ENCODE data around the gene PLEKHA6.

Gene PLEKHA6

GRCh38 chr1:204353213-204353910, 6.4 kb downstream of the PLEKHA6 start:
- no peaks in the 10 kb centered on the region for H3K27me3 ChIP-seq (ENCODE audit: control insufficient read depth, insufficient read depth, low read length)
- H3K36me3 ChIP-seq (ENCODE audit: control insufficient read depth, insufficient read depth, low read length) = no peaks in the 10 kb centered on the region
- H3K4me3 ChIP-seq (ENCODE audit: low read depth, low read length) = no peak overlapping the region
- H3K27ac ChIP-seq (ENCODE audit: low read depth, low read length) = no peak overlapping the region
- H3K9ac ChIP-seq (ENCODE audit: low read depth, low read length) = no peak overlapping the region
- no peaks in the 10 kb centered on the region for H3K9me3 ChIP-seq (ENCODE audit: control insufficient read depth, insufficient read depth, low read length)
- peaks cover 22% of the 10 kb centered on the region for H3K4me1 ChIP-seq (ENCODE audit: control insufficient read depth, insufficient read depth, low read length)

GRCh38 chr1:204350857-204351573, 8.7 kb downstream of the PLEKHA6 start:
- no peak overlapping the region for H3K27ac ChIP-seq (ENCODE audit: low read depth, low read length)
- H3K9me3 ChIP-seq (ENCODE audit: control insufficient read depth, insufficient read depth, low read length) = no peaks in the 10 kb centered on the region
- no peaks in the 10 kb centered on the region for H3K36me3 ChIP-seq (ENCODE audit: control insufficient read depth, insufficient read depth, low read length)
- H3K4me3 ChIP-seq (ENCODE audit: low read depth, low read length) = no peak overlapping the region; the same call in 1 of the 2 replicates
- H3K27me3 ChIP-seq (ENCODE audit: control insufficient read depth, insufficient read depth, low read length) = no peaks in the 10 kb centered on the region
- peaks cover 13% of the 10 kb centered on the region for H3K4me1 ChIP-seq (ENCODE audit: control insufficient read depth, insufficient read depth, low read length)
- H3K9ac ChIP-seq (ENCODE audit: low read depth, low read length) = no peak overlapping the region

- no peaks in the 10 kb centered on the region for H3K27me3 ChIP-seq (ENCODE audit: control insufficient read depth, insufficient read depth, low read length)
- H3K27ac ChIP-seq (ENCODE audit: low read depth, low read length) = no peak overlapping the region
- H3K9me3 ChIP-seq (ENCODE audit: control insufficient read depth, insufficient read depth, low read length) = no peaks in the 10 kb centered on the region
- H3K9ac ChIP-seq (ENCODE audit: low read depth, low read length) = no peak overlapping the region
- H3K36me3 ChIP-seq (ENCODE audit: control insufficient read depth, insufficient read depth, low read length) = no peaks in the 10 kb centered on the region
- H3K4me1 ChIP-seq (ENCODE audit: control insufficient read depth, insufficient read depth, low read length) = peaks cover 13% of the 10 kb centered on the region
- H3K4me3 ChIP-seq (ENCODE audit: low read depth, low read length) = no peak overlapping the region
These were observed 9.4 kb downstream of the PLEKHA6 start for GRCh38 chr1:204350312-204350711.

GRCh38 chr1:204349602-204350001, 10.1 kb downstream of the PLEKHA6 start:
- no peak overlapping the region for H3K9ac ChIP-seq (ENCODE audit: low read depth, low read length)
- H3K4me1 ChIP-seq (ENCODE audit: control insufficient read depth, insufficient read depth, low read length) = peaks cover 13% of the 10 kb centered on the region
- H3K9me3 ChIP-seq (ENCODE audit: control insufficient read depth, insufficient read depth, low read length) = no peaks in the 10 kb centered on the region
- no peaks in the 10 kb centered on the region for H3K27me3 ChIP-seq (ENCODE audit: control insufficient read depth, insufficient read depth, low read length)
- no peak overlapping the region for H3K4me3 ChIP-seq (ENCODE audit: low read depth, low read length)
- H3K36me3 ChIP-seq (ENCODE audit: control insufficient read depth, insufficient read depth, low read length) = no peaks in the 10 kb centered on the region
- H3K27ac ChIP-seq (ENCODE audit: low read depth, low read length) = no peak overlapping the region

- H3K9me3 ChIP-seq (ENCODE audit: control insufficient read depth, insufficient read depth, low read length) = no peaks in the 10 kb centered on the region
- peaks cover 13% of the 10 kb centered on the region for H3K4me1 ChIP-seq (ENCODE audit: control insufficient read depth, insufficient read depth, low read length)
- no peak overlapping the region for H3K4me3 ChIP-seq (ENCODE audit: low read depth, low read length)
- H3K36me3 ChIP-seq (ENCODE audit: control insufficient read depth, insufficient read depth, low read length) = no peaks in the 10 kb centered on the region
- no peak overlapping the region for H3K9ac ChIP-seq (ENCODE audit: low read depth, low read length)
- no peak overlapping the region for H3K27ac ChIP-seq (ENCODE audit: low read depth, low read length)
- H3K27me3 ChIP-seq (ENCODE audit: control insufficient read depth, insufficient read depth, low read length) = no peaks in the 10 kb centered on the region
These were observed 11.0 kb downstream of the PLEKHA6 start for GRCh38 chr1:204348722-204349121.

- H3K9me3 ChIP-seq (ENCODE audit: control insufficient read depth, insufficient read depth, low read length) = no peaks in the 10 kb centered on the region
- H3K36me3 ChIP-seq (ENCODE audit: control insufficient read depth, insufficient read depth, low read length) = no peaks in the 10 kb centered on the region
- no peak overlapping the region for H3K27ac ChIP-seq (ENCODE audit: low read depth, low read length)
- no peak overlapping the region for H3K9ac ChIP-seq (ENCODE audit: low read depth, low read length)
- no peaks in the 10 kb centered on the region for H3K27me3 ChIP-seq (ENCODE audit: control insufficient read depth, insufficient read depth, low read length)
- H3K4me1 ChIP-seq (ENCODE audit: control insufficient read depth, insufficient read depth, low read length) = peaks cover 16% of the 10 kb centered on the region
- H3K4me3 ChIP-seq (ENCODE audit: low read depth, low read length) = no peak overlapping the region
These were observed 11.5 kb downstream of the PLEKHA6 start for GRCh38 chr1:204348242-204348641.

- no peaks in the 10 kb centered on the region for H3K9me3 ChIP-seq (ENCODE audit: control insufficient read depth, insufficient read depth, low read length)
- H3K4me1 ChIP-seq (ENCODE audit: control insufficient read depth, insufficient read depth, low read length) = peaks cover 28% of the 10 kb centered on the region
- no peak overlapping the region for H3K9ac ChIP-seq (ENCODE audit: low read depth, low read length)
- H3K36me3 ChIP-seq (ENCODE audit: control insufficient read depth, insufficient read depth, low read length) = no peaks in the 10 kb centered on the region
- H3K27ac ChIP-seq (ENCODE audit: low read depth, low read length) = no peak overlapping the region
- no peaks in the 10 kb centered on the region for H3K27me3 ChIP-seq (ENCODE audit: control insufficient read depth, insufficient read depth, low read length)
- no peak overlapping the region for H3K4me3 ChIP-seq (ENCODE audit: low read depth, low read length)
These were observed 13.6 kb downstream of the PLEKHA6 start for GRCh38 chr1:204345941-204346645.

- Histone ChIP-seq H3K4me3 (ENCODE audit: low read depth, low read length) (no peak overlapping the region), H3K4me1 (ENCODE audit: control insufficient read depth, insufficient read depth, low read length) (peaks cover 24% of the 10 kb centered on the region), H3K9me3 (ENCODE audit: control insufficient read depth, insufficient read depth, low read length) (no peaks in the 10 kb centered on the region), H3K9ac (ENCODE audit: low read depth, low read length) (no peak overlapping the region), H3K36me3 (ENCODE audit: control insufficient read depth, insufficient read depth, low read length) (no peaks in the 10 kb centered on the region), H3K27me3 (ENCODE audit: control insufficient read depth, insufficient read depth, low read length) (no peaks in the 10 kb centered on the region), H3K27ac (ENCODE audit: low read depth, low read length) (no peak overlapping the region)
These were observed 14.3 kb downstream of the PLEKHA6 start for GRCh38 chr1:204345438-204345841.

- Histone ChIP-seq H3K4me3 (ENCODE audit: low read depth, low read length) (no peak overlapping the region), H3K9ac (ENCODE audit: low read depth, low read length) (no peak overlapping the region), H3K27me3 (ENCODE audit: control insufficient read depth, insufficient read depth, low read length) (no peaks in the 10 kb centered on the region), H3K4me1 (ENCODE audit: control insufficient read depth, insufficient read depth, low read length) (peaks cover 24% of the 10 kb centered on the region), H3K9me3 (ENCODE audit: control insufficient read depth, insufficient read depth, low read length) (no peaks in the 10 kb centered on the region), H3K36me3 (ENCODE audit: control insufficient read depth, insufficient read depth, low read length) (no peaks in the 10 kb centered on the region), H3K27ac (ENCODE audit: low read depth, low read length) (no peak overlapping the region)
These were observed 14.9 kb downstream of the PLEKHA6 start for GRCh38 chr1:204344665-204345355.

- H3K9ac ChIP-seq (ENCODE audit: low read depth, low read length) = no peak overlapping the region
- H3K27ac ChIP-seq (ENCODE audit: low read depth, low read length) = no peak overlapping the region
- no peaks in the 10 kb centered on the region for H3K9me3 ChIP-seq (ENCODE audit: control insufficient read depth, insufficient read depth, low read length)
- no peak overlapping the region for H3K4me3 ChIP-seq (ENCODE audit: low read depth, low read length)
- H3K4me1 ChIP-seq (ENCODE audit: control insufficient read depth, insufficient read depth, low read length) = peaks cover 24% of the 10 kb centered on the region
- no peaks in the 10 kb centered on the region for H3K36me3 ChIP-seq (ENCODE audit: control insufficient read depth, insufficient read depth, low read length)
- H3K27me3 ChIP-seq (ENCODE audit: control insufficient read depth, insufficient read depth, low read length) = no peaks in the 10 kb centered on the region
These were observed 15.9 kb downstream of the PLEKHA6 start for GRCh38 chr1:204343802-204344201.
